NB4 (cell line): ENCODE data around the gene MAGEB4.

ENCODE experiments used
- CTCF ChIP-seq: IDR thresholded peaks from one replicate; pipeline ENCODE4 v1.5.1; 2012; ENCODE audit warnings: low read depth, low read length
- MAX ChIP-seq: IDR thresholded peaks from 2 replicates; pipeline ENCODE4 v1.6.1; 2011; ENCODE audit warnings: low read depth, low read length

- TF ChIP-seq MAX (no peak), CTCF (no peak)
Measured at GRCh38 chrX:30270639-30271038, 28.8 kb downstream of the MAGEB4 start.
